NCI-H2171 treated with DMSO at 0.1 percent for 48 hours (cell line): ENCODE measurements around the gene HSP90AB1.

ENCODE experiments used
- DNase-seq: peaks from one replicate; lab custom pipeline; 2025; lab: John Stamatoyannopoulos, UW

Gene HSP90AB1

DNA sequence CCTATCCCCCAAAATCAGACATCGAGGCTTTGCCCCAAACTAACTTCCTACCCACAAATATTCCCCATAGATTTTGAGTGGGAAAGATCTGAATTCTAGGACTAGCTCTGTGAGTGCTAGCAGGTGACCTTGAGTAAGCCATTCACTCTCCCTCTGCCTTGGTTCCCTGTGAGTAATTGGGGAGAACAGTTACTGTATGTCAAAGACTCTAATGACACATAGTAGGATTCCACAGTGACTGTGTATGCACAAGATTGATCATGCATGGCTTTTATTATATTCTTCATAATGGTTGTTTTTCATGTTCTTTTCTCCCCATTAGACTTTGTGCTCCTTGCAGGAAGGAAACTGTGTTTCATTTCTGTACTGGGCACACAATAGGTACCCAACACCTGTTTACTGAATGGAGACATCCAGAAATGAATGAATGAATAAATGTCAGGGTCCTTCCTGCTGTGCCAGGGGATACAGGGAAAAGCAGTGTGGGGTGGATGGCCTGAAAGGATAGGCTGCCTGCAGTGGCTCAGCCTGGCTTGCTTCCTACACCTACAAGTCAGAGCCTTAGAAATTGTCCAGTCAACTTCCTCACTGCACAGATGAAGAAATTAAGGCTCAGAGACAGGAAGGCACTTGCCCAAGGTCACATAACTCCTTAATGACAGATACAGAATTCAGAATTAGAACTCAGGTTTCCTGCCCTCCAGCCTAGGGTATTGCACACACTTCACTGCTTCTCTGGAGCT, 22.4 kb downstream of the HSP90AB1 start:
- no peak for DNase-seq

- peak; percentile 56 for DNase-seq
Observed at GRCh38 chr6:44269921-44270525, 23.1 kb downstream of the HSP90AB1 start, which contains the start of gene TMEM151B. Gene TMEM151B, plus strand, starts transcription at chr6:44270450. Its CDS starts 293 bp downstream, at chr6:44270743.

DNA sequence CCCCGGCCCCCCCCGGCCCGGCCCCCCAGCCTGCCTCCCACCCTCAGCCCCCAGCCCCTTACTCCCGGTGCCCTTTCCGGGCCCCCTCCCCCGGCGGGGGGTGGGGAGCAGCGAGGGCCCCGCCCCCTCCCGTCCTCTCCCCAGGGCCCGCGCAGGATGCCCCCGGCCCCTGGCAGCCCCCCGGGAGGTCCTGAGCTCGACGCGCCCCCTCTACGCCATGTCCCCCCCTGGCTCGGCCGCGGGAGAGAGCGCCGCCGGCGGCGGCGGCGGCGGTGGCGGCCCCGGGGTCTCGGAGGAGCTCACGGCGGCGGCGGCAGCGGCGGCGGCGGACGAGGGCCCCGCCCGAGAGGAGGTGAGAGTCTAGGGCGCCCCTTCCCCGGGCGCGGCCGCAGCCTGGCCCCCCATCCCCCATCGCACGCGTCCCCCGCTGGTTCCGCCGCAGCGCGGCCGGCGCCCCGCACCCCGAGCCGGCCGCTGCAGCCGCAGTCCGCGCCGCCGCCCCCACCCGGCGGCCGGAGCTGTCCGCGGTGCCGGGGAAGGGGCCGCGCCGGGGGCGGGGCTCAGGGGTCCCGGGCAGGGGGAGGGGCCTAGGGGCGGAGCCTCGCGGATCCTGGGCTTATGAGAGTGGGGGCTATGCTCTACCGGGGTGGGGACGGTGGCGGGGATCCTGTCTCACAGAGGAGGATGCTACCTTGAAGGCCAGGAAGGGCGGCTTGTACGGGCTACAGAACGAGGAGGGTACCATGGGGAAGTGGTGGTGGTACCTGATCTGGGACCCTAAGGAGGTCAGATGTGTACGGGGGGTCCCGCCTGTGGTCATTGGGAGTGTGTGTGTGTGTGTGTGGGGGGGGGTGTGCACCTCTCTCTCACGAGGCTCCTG, 23.9 kb downstream of the HSP90AB1 start:
- peak; percentile 30 for DNase-seq

- no peak for DNase-seq
Observed at GRCh38 chr6:44271406-44271723, 24.5 kb downstream of the HSP90AB1 start.

- DNase-seq, result no peak
Observed at GRCh38 chr6:44271914-44272313, 25.0 kb downstream of the HSP90AB1 start.

DNA sequence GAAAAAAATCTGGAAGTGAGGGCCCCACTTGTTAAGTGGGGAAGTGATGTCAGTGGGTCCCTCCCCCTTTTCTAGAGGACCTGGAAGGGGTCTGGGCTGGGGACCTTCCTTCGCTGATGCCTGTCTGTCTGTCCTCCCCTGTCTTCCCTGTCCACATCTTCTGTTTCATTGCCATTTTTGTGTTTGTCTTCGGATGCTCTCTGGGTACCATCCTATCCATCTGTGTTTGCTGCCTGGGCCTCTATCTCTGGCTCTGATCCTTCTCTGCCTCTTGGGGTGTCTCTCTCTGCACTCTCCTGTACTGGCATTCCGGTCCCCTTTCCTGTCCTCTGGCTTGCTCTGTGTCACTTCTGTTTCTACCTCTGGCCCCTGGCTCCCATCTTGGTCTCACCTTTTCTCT, 25.6 kb downstream of the HSP90AB1 start:
- DNase-seq, result no peak

GRCh38 chr6:44272999-44273566, 26.2 kb downstream of the HSP90AB1 start:
- DNase-seq, result no peak

DNA sequence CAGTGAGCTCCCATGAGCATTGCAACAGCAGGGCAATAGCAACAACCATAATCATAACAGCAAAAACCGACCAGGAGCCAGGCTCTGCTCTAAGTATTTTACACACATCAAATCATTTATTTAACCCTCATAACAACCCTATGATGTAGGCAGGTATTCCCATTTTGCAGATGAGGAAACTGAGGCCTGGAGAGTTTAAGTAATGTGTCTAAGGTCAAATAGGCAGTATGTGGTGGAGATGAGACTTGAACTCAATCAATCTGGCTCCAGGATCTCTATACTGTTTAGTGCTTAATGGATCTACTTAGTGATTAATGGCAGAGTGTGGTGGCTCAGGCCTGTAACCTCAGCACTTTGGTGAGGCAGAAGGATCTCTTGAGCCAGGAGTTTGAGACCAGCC, 26.7 kb downstream of the HSP90AB1 start:
- DNase-seq, result no peak

- no peak for DNase-seq
Observed at GRCh38 chr6:44275271-44275748, 28.4 kb downstream of the HSP90AB1 start.

GRCh38 chr6:44275749-44276648, 29.1 kb downstream of the HSP90AB1 start:
- DNase-seq, result no peak

GRCh38 chr6:44276667-44277640, 30.1 kb downstream of the HSP90AB1 start:
- DNase-seq, result no peak

GRCh38 chr6:44277763-44278162, 30.9 kb downstream of the HSP90AB1 start:
- no peak for DNase-seq

DNA sequence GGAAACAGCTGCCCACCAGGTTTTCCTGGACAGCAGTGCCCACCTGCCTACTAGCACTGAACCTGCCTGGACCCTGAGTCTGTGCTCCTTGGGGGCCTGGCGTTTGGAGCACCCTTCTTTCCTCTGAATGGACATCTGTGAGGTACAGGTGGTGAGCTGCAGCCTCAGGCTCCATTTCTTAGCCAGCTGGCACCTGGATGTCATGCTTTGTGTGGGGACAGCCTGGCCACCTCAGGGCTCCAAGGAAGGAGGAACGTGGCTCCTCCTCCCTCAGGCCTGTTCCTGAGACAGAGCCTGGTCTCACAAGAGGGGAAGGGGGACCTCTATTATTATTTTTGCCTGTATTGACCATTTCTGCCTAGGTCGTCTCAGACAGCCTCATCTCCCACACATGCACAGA, 31.4 kb downstream of the HSP90AB1 start:
- DNase-seq, result no peak

DNA sequence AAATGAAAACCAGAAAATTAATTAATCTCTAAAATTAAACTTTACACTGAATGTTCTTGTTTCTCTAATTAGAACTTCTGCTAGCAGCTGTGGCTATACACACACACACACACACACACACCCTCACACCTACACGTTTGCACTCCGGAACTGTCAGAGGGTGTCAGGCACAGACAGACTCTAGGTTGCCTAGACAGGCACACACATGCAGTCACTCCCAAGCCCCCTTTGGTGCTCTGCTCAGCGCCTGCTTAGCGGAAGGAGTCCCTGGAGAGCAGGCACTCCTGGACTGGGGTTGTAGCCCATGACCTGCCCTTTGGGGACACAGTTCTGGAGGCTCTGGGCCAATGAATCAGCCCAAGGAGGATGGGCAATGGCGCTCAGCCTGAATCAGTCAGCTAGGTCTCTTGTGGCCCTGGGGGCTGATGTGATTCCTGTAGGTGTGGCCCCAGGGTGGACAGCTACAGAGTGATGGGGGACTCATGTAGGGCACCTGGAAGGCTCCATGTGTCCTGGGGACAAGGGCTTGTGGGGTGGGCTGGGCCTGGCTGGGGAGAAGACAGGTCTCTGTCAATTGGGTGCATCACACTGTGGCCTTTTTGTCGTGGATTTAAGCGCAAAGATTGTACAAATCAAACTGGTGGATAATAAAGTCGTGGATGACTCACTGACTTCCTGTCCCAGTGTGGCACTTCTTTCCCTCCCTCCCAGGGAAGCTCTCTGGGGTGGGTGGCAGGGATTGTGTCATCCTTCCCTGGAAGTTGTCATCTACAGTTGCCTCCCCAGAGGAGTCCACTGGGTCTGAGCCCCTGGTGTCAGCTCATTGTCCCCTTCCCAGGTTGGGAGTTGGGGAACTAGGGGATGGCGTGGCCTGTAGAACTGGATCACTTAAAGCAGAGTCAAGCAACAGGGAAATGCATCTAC, 32.1 kb downstream of the HSP90AB1 start:
- DNase-seq, result no peak

GRCh38 chr6:44284121-44284520, 37.2 kb downstream of the HSP90AB1 start:
- no peak for DNase-seq

DNA sequence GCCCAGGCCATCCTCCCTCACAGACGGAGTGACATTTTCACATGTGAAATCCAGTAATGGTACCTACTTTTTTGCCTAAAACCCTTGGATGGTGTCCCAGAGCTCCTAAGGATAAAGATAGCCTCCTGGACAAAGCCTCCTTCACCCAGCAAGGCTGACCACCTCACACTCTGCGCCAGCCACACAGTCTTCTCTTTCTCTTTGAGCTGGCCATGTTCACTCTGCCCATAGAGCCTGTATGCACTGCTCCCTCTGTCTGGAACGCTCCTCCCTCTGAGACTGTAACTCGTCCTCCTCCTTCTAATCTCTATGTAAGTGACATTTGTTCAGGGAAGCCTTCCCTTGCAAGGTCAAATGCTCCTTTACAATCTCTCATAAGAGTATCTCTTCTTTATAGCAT, 38.0 kb downstream of the HSP90AB1 start:
- no peak for DNase-seq

- DNase-seq, result no peak
Observed at GRCh38 chr6:44285552-44286284, 38.8 kb downstream of the HSP90AB1 start.

- DNase-seq, result no peak
Observed at GRCh38 chr6:44286285-44286565, 39.3 kb downstream of the HSP90AB1 start.

DNA sequence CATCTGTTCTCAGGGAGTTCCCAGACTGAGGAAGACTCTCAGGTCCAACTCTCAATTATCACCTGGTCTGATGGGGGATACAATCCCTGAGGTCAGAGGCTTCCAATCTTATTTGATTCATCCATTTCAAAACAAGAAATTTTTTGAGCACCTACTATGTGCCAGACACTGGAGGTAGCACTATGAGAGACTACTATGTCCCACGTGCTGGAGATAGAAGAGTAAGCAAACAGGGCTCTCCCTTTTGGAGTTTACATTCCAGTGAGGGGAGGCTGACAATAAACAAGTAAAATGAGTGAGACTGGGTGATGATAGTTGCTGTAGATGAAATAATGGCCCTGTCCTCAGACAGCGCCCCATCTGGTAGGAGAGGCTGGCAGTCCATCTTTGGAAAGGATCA, 39.8 kb downstream of the HSP90AB1 start:
- no peak for DNase-seq
